HG03521 (cell line): Measurements from ENCODE around the gene PHF21A.

ENCODE experiments used
- ATAC-seq: cut with Tn5 transposase; IDR thresholded peaks from one replicate; pipeline ENCODE4 v1.9.1; 2021; ENCODE audit warnings: mild to moderate bottlenecking, moderate library complexity; ENCODE audit not compliant: unreplicated experiment

The PHF21A gene

GRCh38 chr11:45924036-45924915 is 197.0 kb downstream of the PHF21A start:
- no peak for ATAC-seq

- no peak for ATAC-seq
Observed at GRCh38 chr11:45922425-45923082, 198.7 kb downstream of the PHF21A start, which contains the start of gene LARGE2. TSS of gene LARGE2 (plus strand) at chr11:45922656. CDS start at chr11:45922883, 227 bp downstream.

GRCh38 chr11:45921561-45922424 is 199.5 kb downstream of the PHF21A start:
- ATAC-seq, result no peak

GRCh38 chr11:45920531-45921477 is 200.4 kb downstream of the PHF21A start:
- ATAC-seq, result no peak

- ATAC-seq, result no peak
Observed at GRCh38 chr11:45919806-45920530, 201.3 kb downstream of the PHF21A start.

- no peak for ATAC-seq
Observed at GRCh38 chr11:45918962-45919675, 202.1 kb downstream of the PHF21A start.

- peak; percentile 24 for ATAC-seq
Observed at GRCh38 chr11:45918331-45918941, 202.8 kb downstream of the PHF21A start.

- peak; percentile 91 for ATAC-seq
Observed at GRCh38 chr11:45917623-45918330, 203.5 kb downstream of the PHF21A start, which contains the start of gene PEX16. TSS of gene PEX16 (minus strand) at chr11:45917877. CDS start at chr11:45917811, 66 bp downstream.

- ATAC-seq, result no peak
Observed at GRCh38 chr11:45917286-45917622, 204.0 kb downstream of the PHF21A start.

GRCh38 chr11:45915446-45915845 is 205.8 kb downstream of the PHF21A start:
- no peak for ATAC-seq

- no peak for ATAC-seq
Observed at GRCh38 chr11:45913942-45914635, 207.2 kb downstream of the PHF21A start.

- ATAC-seq, result no peak
Observed at GRCh38 chr11:45913514-45913913, 207.7 kb downstream of the PHF21A start.

GRCh38 chr11:45910623-45911022 is 210.6 kb downstream of the PHF21A start:
- ATAC-seq, result no peak

- no peak for ATAC-seq
Observed at GRCh38 chr11:45909594-45910475, 211.4 kb downstream of the PHF21A start.

GRCh38 chr11:45907911-45908370 is 213.3 kb downstream of the PHF21A start:
- ATAC-seq, result no peak
